ENCODE data around the gene AATF.

The AATF gene

GRCh38 chr17:36937959-36938565 lies 10.7 kb upstream of the AATF start:
- H3K4me3 ChIP-seq (replicated peaks; ENCODE audit: low read depth, low read length): no peak overlapping the region
- TF ChIP-seq CTCF (IDR thresholded peaks at IDR 0.05; ENCODE audit: low read length, missing control alignments): no peak
- DNase-seq (ENCODE audit: low read depth): peak; percentile 45

GRCh38 chr17:36938566-36939051 lies 10.1 kb upstream of the AATF start:
- no peak for TF ChIP-seq CTCF (IDR thresholded peaks at IDR 0.05; ENCODE audit: low read length, missing control alignments)
- no peak overlapping the region for H3K4me3 ChIP-seq (replicated peaks; ENCODE audit: low read depth, low read length)
- no peak for DNase-seq (ENCODE audit: low read depth)

- TF ChIP-seq CTCF (IDR thresholded peaks at IDR 0.05; ENCODE audit: low read length, missing control alignments): no peak
- no peak for DNase-seq (ENCODE audit: low read depth)
- H3K4me3 ChIP-seq (replicated peaks; ENCODE audit: low read depth, low read length): no peak overlapping the region
Observed at GRCh38 chr17:36939052-36939801, 9.5 kb upstream of the AATF start.

- H3K4me3 ChIP-seq (replicated peaks; ENCODE audit: low read depth, low read length): no peak overlapping the region
- TF ChIP-seq CTCF (IDR thresholded peaks at IDR 0.05; ENCODE audit: low read length, missing control alignments): no peak
Observed at GRCh38 chr17:36939802-36940312, 8.9 kb upstream of the AATF start.

GRCh38 chr17:36940313-36941264 lies 8.2 kb upstream of the AATF start:
- TF ChIP-seq CTCF (IDR thresholded peaks at IDR 0.05; ENCODE audit: low read length, missing control alignments): no peak
- no peak for DNase-seq (ENCODE audit: low read depth)
- H3K4me3 ChIP-seq (replicated peaks; ENCODE audit: low read depth, low read length): no peak overlapping the region

More at GRCh38 chr17:36939802-36940312, 8.9 kb upstream of the AATF start:
- DNase-seq (ENCODE audit: low read depth): no peak

GRCh38 chr17:36941265-36942010 lies 7.3 kb upstream of the AATF start:
- DNase-seq (ENCODE audit: low read depth): no peak
- H3K4me3 ChIP-seq (replicated peaks; ENCODE audit: low read depth, low read length): no peak overlapping the region
- TF ChIP-seq CTCF (IDR thresholded peaks at IDR 0.05; ENCODE audit: low read length, missing control alignments): no peak
